H1 (cell line): Measurements from ENCODE around the gene DOCK1. TPM values are rescaled to one million over a fixed set of nuclear protein-coding genes. Genes with fewer than 3 reads are reported as not detected.

ENCODE experiments used
- POLR2A ChIP-seq, 2 experiments: IDR thresholded peaks; 1 replicate in 1 of 2; 2 replicates in 1 of 2; pipeline ENCODE4 v1.6.1; 2011; ENCODE audit warnings: low read depth in 2 of 2, low read length in 2 of 2, mild to moderate bottlenecking in 2 of 2; ENCODE audit errors: control extremely low read depth in 1 of 2
- RNF2 ChIP-seq: fragments of 200-900, 300-1000 bp; sonication (generic); IDR thresholded peaks from 2 replicates; pipeline ENCODE4 v1.7.1; 2016; ENCODE audit warnings: borderline replicate concordance, low read depth, mild to moderate bottlenecking, antibody characterized with exemption, low read length; ENCODE audit not compliant: poor library complexity, severe bottlenecking; ENCODE audit errors: missing control alignments
- SAP30 ChIP-seq: fragments of 300-600 bp; sonication (generic); IDR thresholded peaks from 2 replicates; pipeline ENCODE4 v1.7.1; 2012; ENCODE audit warnings: low read length, moderate library complexity, mild to moderate bottlenecking, inconsistent platforms; ENCODE audit not compliant: insufficient read depth, insufficient replicate concordance
- TAF1 ChIP-seq: IDR thresholded peaks from 2 replicates; pipeline ENCODE4 v1.6.1; 2011; ENCODE audit warnings: mild to moderate bottlenecking, low read depth, low read length
- polyA plus RNA-seq, 7 experiments: library from polyadenylated mRNA; depleted of rRNA in 3 of 7; stranded (reverse) in 5 of 7; unstranded in 2 of 7; fragments of >200 nt in 5 of 7; fragments of 200-250 nt in 2 of 7; gene quantifications; 1 replicate in 5 of 7; 2 replicates in 1 of 7; 4 replicates in 1 of 7; pipeline versions ENCODE4 v1.2.1 to v1.2.3, GENCODE V29; 2011 to 2013; ENCODE audit warnings: missing spikeins in 2 of 7, mixed read lengths in 2 of 7
- total RNA-seq: library from RNA; stranded (reverse); fragmentation: NEBNext Ultra II Directional; extraction: Animal tissue kit (Norgen Biotek cat#: 25700); gene quantifications from 2 replicates; pipeline ENCODE4 v1.2.1, GENCODE V29; 2021
- TF ChIP-seq, protein P1 (sequence below): fragments of 300-600 bp; sonication (generic); IDR thresholded peaks from 2 replicates; pipeline ENCODE4 v1.7.1; 2012; ENCODE audit warnings: low read length, moderate library complexity, mild to moderate bottlenecking, inconsistent platforms; ENCODE audit not compliant: insufficient replicate concordance

DOCK1 gene
- total and polyA plus RNA-seq, 2 of the 8 experiments (the other 6 are each of a cell fraction or from before 2014, with no cell fraction given), result 11.6 to 53.0 TPM

DNA sequence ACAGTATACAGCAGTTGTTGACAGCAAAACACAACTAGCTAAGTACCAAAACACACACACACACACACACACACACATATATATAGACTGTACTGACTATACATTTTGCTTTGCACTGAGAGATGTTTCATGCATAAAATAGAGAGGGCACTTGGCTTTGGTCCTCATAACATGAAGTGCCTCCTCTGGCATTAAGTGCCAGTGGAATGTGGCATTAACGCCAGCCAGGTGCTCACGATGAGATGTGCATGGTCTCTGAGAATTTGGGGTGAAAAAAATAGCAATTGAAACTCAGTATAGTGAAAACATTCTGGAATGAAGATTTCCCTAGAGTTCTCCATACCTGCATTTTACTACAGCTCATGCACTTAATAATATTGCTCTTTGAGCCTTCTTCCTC lies 361.2 kb downstream of the DOCK1 start (continued):
- TF ChIP-seq RNF2 (no peak), TAF1 (no peak), POLR2A (IDR thresholded peaks at IDR 0.05; ENCODE audit: control extremely low read depth in 1 of 2, low read depth in 2 of 2, low read length in 2 of 2) (no peak), SAP30 (no peak)
- TF ChIP-seq, protein P1, sequence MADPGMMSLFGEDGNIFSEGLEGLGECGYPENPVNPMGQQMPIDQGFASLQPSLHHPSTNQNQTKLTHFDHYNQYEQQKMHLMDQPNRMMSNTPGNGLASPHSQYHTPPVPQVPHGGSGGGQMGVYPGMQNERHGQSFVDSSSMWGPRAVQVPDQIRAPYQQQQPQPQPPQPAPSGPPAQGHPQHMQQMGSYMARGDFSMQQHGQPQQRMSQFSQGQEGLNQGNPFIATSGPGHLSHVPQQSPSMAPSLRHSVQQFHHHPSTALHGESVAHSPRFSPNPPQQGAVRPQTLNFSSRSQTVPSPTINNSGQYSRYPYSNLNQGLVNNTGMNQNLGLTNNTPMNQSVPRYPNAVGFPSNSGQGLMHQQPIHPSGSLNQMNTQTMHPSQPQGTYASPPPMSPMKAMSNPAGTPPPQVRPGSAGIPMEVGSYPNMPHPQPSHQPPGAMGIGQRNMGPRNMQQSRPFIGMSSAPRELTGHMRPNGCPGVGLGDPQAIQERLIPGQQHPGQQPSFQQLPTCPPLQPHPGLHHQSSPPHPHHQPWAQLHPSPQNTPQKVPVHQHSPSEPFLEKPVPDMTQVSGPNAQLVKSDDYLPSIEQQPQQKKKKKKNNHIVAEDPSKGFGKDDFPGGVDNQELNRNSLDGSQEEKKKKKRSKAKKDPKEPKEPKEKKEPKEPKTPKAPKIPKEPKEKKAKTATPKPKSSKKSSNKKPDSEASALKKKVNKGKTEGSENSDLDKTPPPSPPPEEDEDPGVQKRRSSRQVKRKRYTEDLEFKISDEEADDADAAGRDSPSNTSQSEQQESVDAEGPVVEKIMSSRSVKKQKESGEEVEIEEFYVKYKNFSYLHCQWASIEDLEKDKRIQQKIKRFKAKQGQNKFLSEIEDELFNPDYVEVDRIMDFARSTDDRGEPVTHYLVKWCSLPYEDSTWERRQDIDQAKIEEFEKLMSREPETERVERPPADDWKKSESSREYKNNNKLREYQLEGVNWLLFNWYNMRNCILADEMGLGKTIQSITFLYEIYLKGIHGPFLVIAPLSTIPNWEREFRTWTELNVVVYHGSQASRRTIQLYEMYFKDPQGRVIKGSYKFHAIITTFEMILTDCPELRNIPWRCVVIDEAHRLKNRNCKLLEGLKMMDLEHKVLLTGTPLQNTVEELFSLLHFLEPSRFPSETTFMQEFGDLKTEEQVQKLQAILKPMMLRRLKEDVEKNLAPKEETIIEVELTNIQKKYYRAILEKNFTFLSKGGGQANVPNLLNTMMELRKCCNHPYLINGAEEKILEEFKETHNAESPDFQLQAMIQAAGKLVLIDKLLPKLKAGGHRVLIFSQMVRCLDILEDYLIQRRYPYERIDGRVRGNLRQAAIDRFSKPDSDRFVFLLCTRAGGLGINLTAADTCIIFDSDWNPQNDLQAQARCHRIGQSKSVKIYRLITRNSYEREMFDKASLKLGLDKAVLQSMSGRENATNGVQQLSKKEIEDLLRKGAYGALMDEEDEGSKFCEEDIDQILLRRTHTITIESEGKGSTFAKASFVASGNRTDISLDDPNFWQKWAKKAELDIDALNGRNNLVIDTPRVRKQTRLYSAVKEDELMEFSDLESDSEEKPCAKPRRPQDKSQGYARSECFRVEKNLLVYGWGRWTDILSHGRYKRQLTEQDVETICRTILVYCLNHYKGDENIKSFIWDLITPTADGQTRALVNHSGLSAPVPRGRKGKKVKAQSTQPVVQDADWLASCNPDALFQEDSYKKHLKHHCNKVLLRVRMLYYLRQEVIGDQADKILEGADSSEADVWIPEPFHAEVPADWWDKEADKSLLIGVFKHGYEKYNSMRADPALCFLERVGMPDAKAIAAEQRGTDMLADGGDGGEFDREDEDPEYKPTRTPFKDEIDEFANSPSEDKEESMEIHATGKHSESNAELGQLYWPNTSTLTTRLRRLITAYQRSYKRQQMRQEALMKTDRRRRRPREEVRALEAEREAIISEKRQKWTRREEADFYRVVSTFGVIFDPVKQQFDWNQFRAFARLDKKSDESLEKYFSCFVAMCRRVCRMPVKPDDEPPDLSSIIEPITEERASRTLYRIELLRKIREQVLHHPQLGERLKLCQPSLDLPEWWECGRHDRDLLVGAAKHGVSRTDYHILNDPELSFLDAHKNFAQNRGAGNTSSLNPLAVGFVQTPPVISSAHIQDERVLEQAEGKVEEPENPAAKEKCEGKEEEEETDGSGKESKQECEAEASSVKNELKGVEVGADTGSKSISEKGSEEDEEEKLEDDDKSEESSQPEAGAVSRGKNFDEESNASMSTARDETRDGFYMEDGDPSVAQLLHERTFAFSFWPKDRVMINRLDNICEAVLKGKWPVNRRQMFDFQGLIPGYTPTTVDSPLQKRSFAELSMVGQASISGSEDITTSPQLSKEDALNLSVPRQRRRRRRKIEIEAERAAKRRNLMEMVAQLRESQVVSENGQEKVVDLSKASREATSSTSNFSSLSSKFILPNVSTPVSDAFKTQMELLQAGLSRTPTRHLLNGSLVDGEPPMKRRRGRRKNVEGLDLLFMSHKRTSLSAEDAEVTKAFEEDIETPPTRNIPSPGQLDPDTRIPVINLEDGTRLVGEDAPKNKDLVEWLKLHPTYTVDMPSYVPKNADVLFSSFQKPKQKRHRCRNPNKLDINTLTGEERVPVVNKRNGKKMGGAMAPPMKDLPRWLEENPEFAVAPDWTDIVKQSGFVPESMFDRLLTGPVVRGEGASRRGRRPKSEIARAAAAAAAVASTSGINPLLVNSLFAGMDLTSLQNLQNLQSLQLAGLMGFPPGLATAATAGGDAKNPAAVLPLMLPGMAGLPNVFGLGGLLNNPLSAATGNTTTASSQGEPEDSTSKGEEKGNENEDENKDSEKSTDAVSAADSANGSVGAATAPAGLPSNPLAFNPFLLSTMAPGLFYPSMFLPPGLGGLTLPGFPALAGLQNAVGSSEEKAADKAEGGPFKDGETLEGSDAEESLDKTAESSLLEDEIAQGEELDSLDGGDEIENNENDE, result no peak
- TF ChIP-seq, all 59 proteins: peak for 0
